BJ (cell line): ENCODE results near the gene ZNF367. TPM values are rescaled to one million over a fixed set of nuclear protein-coding genes. Genes with fewer than 3 reads are reported as not detected.

Source experiments
- CTCF ChIA-PET: fragments of 350-600 bp; formaldehyde crosslinking; extraction: SDS; loops from one replicate; lab custom pipeline; 2021; ENCODE audit warnings: antibody characterized with exemption, inconsistent platforms; lab: Yijun Ruan, JAX
- POLR2A ChIA-PET: fragments of 300-600 bp; sonication (Branson Sonifier 250); formaldehyde crosslinking; extraction: SDS; loops from one replicate; lab custom pipeline; 2021; ENCODE audit warnings: antibody characterized with exemption; lab: Charles Lee
- DNase-seq: peaks from one replicate; pipeline ENCODE4 v3.0.0-alpha.2; 2011; ENCODE audit warnings: low read depth
- H3K27me3 ChIP-seq: 2 replicates; pipeline ENCODE4 v1.6.0; 2011; ENCODE audit warnings: low read length; ENCODE audit not compliant: control insufficient read depth, insufficient read depth
- H3K36me3 ChIP-seq: 2 replicates; pipeline ENCODE4 v1.5.1; 2011; ENCODE audit warnings: low read length; ENCODE audit not compliant: control insufficient read depth, insufficient read depth
- H3K4me3 ChIP-seq: 2 replicates; pipeline ENCODE4 v1.5.1; 2011; ENCODE audit warnings: low read depth, mild to moderate bottlenecking, control low read depth, low read length
- polyA plus RNA-seq: library from polyadenylated mRNA; depleted of rRNA; stranded (reverse); fragments of >200 nt; gene quantifications from 2 replicates; pipeline ENCODE4 v1.2.3, GENCODE V29; 2011
- TF ChIP-seq, protein P1 (sequence below): IDR thresholded peaks from 2 replicates; pipeline ENCODE4 v1.5.1; 2011; ENCODE audit warnings: low read depth, mild to moderate bottlenecking, control low read depth, inconsistent platforms, low read length, moderate library complexity; ENCODE audit not compliant: insufficient read depth

The ZNF367 gene
- polyA plus RNA-seq, 1 experiment: 0.97 TPM

DNA sequence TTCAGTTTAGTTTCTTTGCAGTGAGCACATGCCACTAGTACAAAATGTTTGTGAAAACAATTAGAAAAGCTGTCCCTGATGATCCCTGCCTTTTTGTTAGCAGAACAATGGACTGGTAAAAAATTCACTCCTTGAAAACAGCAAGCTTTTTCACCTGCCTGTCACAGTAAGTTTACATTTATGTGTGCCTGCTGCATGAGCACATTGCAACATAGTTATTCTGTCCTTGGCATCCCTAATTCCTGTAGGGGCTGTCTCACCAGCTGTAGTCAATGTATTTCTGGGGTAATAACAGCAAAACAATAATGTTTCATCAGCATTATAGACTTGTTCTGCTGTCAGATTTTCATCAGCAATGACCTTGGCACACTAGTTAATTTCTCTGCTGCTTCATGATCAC lies 11.6 kb upstream of the ZNF367 start:
- no peak overlapping the region for H3K4me3 ChIP-seq
- POLR2A ChIA-PET: no interaction called here
- no peaks in the 10 kb centered on the region for H3K27me3 ChIP-seq
- no peaks in the 10 kb centered on the region for H3K36me3 ChIP-seq
- TF ChIP-seq, protein P1, sequence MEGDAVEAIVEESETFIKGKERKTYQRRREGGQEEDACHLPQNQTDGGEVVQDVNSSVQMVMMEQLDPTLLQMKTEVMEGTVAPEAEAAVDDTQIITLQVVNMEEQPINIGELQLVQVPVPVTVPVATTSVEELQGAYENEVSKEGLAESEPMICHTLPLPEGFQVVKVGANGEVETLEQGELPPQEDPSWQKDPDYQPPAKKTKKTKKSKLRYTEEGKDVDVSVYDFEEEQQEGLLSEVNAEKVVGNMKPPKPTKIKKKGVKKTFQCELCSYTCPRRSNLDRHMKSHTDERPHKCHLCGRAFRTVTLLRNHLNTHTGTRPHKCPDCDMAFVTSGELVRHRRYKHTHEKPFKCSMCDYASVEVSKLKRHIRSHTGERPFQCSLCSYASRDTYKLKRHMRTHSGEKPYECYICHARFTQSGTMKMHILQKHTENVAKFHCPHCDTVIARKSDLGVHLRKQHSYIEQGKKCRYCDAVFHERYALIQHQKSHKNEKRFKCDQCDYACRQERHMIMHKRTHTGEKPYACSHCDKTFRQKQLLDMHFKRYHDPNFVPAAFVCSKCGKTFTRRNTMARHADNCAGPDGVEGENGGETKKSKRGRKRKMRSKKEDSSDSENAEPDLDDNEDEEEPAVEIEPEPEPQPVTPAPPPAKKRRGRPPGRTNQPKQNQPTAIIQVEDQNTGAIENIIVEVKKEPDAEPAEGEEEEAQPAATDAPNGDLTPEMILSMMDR: no peak
- DNase-seq: no peak
- CTCF ChIA-PET: no interaction called here

DNA sequence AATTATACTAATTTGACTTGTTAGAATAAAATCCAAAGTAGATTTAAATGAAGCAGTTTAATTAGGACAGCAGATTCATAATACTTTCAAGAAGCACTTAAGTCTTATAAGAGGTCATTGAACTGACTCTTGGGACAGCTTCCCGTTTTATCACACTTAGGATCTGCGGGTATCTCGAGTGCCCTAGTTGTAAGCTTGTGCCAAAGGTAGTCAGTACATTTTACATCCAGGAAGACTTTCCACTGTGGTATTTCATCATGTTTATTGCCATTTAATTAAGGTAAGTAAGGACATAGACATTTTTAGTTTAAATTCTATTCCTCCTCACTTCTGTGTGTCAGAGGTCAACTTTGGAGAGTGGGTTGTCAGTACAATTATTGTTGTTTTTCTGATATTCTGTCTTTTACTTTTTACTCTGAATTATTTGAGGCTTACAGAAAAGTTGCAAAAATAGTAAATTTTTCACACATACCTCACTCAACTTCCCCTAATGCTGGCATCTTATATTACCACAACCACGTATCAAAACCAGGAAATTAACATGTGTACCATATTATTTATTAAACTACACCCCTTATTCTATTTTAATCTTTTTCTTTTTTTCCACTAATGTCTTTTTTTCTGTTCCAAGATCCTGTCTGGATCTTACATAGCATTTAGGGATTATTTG lies 7.5 kb upstream of the ZNF367 start:
- Histone ChIP-seq H3K36me3 (no peaks in the 10 kb centered on the region), H3K4me3 (no peak overlapping the region), H3K27me3 (no peaks in the 10 kb centered on the region)
- CTCF ChIA-PET: interaction anchor here (0.7 kb wide), 1 partner anchor 156 kb away, joined by 3 read pairs; no protein-coding TSS in a partner anchor
- TF ChIP-seq, protein P1: no peak
- DNase-seq: no peak
- POLR2A ChIA-PET: interaction anchor here (0.6 kb wide), 1 partner anchor 28 kb away, joined by 18 read pairs; no protein-coding TSS in a partner anchor

DNA sequence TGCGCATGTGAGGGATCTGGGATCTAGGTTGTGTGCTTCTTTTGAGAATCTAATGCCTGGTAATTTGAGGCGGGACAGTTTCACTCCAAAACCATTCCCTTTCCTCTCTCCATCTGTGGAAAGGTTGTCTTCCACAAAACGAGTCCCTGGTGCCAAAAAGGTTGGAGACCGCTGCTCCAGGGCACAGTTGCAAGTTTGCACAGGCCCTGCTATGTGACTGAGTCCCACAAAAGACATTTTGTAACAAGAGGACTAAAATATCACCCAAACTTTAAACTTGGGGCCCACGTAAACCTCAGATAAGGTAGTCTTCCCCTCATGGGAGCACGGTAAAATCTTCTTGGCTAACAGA lies 5.8 kb upstream of the ZNF367 start:
- CTCF ChIA-PET: interaction anchor here (1.1 kb wide), 1 partner anchor 97 kb away, joined by 3 read pairs; no protein-coding TSS in a partner anchor
- Histone ChIP-seq H3K36me3 (no peaks in the 10 kb centered on the region), H3K4me3 (no peak overlapping the region), H3K27me3 (no peaks in the 10 kb centered on the region)
- TF ChIP-seq, protein P1: no peak
- POLR2A ChIA-PET: interaction anchor here (0.6 kb wide), 1 partner anchor 12 kb away, joined by 5 read pairs; no protein-coding TSS in a partner anchor
- DNase-seq: no peak

DNA sequence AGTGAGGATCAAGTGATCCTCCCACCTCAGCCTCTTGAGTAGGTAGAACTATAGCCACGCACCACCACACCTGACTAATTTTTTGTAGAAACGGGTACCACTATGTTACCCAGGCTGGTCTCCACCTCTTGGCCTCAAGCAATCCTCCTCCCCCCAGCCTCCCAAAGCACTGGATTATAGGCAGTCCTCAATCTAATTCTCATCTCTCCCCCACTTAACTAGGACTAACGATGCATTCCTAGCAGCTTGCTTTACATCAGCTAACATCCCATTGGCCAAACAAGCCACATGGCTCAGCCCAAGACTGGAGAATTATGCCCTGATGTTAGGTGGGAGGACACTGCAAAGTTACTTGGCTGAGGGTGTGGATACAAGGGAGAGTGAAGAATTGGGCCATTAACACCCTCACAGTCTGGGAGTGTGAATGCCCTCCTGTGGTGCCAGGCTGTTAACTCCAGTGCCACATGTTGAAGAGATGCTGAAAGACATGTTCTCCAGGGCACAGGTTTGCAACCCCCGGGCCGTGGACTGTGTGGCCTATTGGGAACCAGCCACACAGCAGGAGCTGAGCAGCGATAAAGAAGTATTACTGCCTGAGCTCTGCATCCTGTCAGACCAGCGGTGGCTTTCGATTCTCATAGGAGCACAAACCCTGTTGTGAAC lies 5.3 kb upstream of the ZNF367 start:
- DNase-seq: no peak
- Histone ChIP-seq H3K36me3 (no peaks in the 10 kb centered on the region), H3K27me3 (no peaks in the 10 kb centered on the region), H3K4me3 (no peak overlapping the region)
- TF ChIP-seq, protein P1: no peak
- ChIA-PET POLR2A (interaction anchor here (0.6 kb wide), 1 partner anchor 11 kb away, joined by 5 read pairs; no protein-coding TSS in a partner anchor), CTCF (interaction anchor here (1.1 kb wide), 1 partner anchor 96 kb away, joined by 3 read pairs; no protein-coding TSS in a partner anchor)

DNA sequence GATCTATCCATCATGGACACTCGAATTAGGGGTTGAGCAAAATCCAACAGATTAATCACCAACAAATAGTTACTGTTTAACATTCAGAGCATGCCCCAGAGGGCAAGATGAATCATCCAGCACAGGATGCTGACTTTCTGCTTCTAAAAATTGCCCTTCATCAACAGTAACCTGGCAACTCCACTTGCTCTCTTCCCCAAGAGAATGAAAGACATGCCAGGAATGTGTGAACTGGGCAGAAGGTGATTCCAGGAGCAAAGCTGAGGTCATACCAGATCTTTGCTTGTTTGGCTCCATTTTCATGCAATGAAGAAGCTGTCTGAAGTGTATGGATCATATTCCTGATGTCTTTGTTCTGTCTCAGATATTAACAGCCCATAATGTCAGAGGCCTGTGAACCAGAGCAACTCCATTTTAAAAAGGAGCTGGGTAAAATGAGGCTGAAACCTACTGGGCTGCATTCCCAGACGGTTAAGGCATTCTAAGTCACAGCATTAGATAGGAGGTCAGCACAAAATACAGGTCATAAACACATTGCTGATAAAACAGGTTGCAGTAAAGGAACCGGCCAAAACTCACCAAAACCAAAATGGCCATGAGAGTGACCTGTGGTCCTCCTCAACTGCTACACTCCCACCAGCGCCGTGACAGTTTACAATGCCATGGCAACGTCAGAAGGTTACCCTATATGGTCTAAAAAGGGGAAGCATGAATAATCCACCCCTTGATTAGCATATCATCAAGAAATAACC lies 2.5 kb upstream of the ZNF367 start:
- ChIA-PET CTCF (no interaction called here), POLR2A (no interaction called here)
- H3K27me3 ChIP-seq: no peaks in the 10 kb centered on the region
- DNase-seq: peak; percentile 89
- no peaks in the 10 kb centered on the region for H3K36me3 ChIP-seq
- H3K4me3 ChIP-seq: no peak overlapping the region
- TF ChIP-seq, protein P1: no peak
